DND-41 (cell line): ENCODE results near the gene RORB.

Experiments
- ATAC-seq: fragments of 200-7000 bp; cut with Tn5 transposase; 3 replicates; pipeline ENCODE4 v1.9.1; 2021; ENCODE audit warnings: low read depth; ENCODE audit not compliant: insufficient read depth
- DNase-seq: peaks from one replicate; pipeline ENCODE4 v3.0.0-alpha.2; 2020
- H2AFZ ChIP-seq: 2 replicates; pipeline ENCODE4 v1.6.0; 2012; ENCODE audit warnings: low read depth, low read length
- H3K27ac ChIP-seq: 2 replicates; pipeline ENCODE4 v1.5.1; 2012; ENCODE audit warnings: low read length, inconsistent platforms
- H3K27me3 ChIP-seq: fragments of 200-600 bp; sonication (generic); 2 replicates; pipeline ENCODE4 v1.6.0; 2012; ENCODE audit warnings: low read length, mild to moderate bottlenecking, inconsistent platforms; ENCODE audit not compliant: insufficient read depth, poor library complexity
- H3K36me3 ChIP-seq: 2 replicates; pipeline ENCODE4 v1.5.1; 2012; ENCODE audit warnings: low read length, inconsistent platforms; ENCODE audit not compliant: insufficient read depth
- H3K4me1 ChIP-seq: 2 replicates; pipeline ENCODE4 v1.5.1; 2012; ENCODE audit warnings: mild to moderate bottlenecking, low read length; ENCODE audit not compliant: insufficient read depth
- H3K4me2 ChIP-seq: 2 replicates; pipeline ENCODE4 v1.6.0; 2012; ENCODE audit warnings: mild to moderate bottlenecking, moderate library complexity, low read length, inconsistent platforms; ENCODE audit not compliant: insufficient read depth
- H3K4me3 ChIP-seq, 2 experiments: fragments of 200-600 bp in 1 of 2; shearing (Covaris generic) in 1 of 2; 2 replicates each; pipeline ENCODE4 v1.5.1; 2012 to 2016; ENCODE audit warnings: inconsistent platforms in 2 of 2, low read length in 2 of 2, mild to moderate bottlenecking in 2 of 2, low read depth in 1 of 2, moderate library complexity in 1 of 2
- H3K79me2 ChIP-seq: 2 replicates; pipeline ENCODE4 v1.6.0; 2012; ENCODE audit warnings: low read length, inconsistent platforms; ENCODE audit not compliant: insufficient read depth
- H3K9ac ChIP-seq: 2 replicates; pipeline ENCODE4 v1.6.0; 2012; ENCODE audit warnings: low read depth, mild to moderate bottlenecking, inconsistent platforms, low read length, moderate library complexity
- H3K9me3 ChIP-seq: 2 replicates; pipeline ENCODE4 v1.5.1; 2012; ENCODE audit warnings: low read length, moderate library complexity, mild to moderate bottlenecking, inconsistent platforms; ENCODE audit not compliant: insufficient read depth, severe bottlenecking
- H4K20me1 ChIP-seq: 2 replicates; pipeline ENCODE4 v1.6.0; 2012; ENCODE audit warnings: low read length; ENCODE audit not compliant: insufficient read depth
- CTCF ChIP-seq: IDR thresholded peaks from 2 replicates; pipeline ENCODE4 v1.5.1; 2012; ENCODE audit warnings: borderline replicate concordance, low read length, moderate library complexity, mild to moderate bottlenecking; ENCODE audit not compliant: poor library complexity, severe bottlenecking; ENCODE audit errors: extremely low read depth
- EZH2 ChIP-seq: IDR thresholded peaks from 3 replicates; pipeline ENCODE4 v1.6.1; 2012; ENCODE audit warnings: borderline replicate concordance, low read depth, mild to moderate bottlenecking, moderate library complexity, low read length, inconsistent platforms; ENCODE audit not compliant: severe bottlenecking

The RORB gene

GRCh38 chr9:74555565-74555964 lies 58.4 kb downstream of the RORB start:
- H3K36me3 ChIP-seq = peaks cover 24% of the 10 kb centered on the region
- TF ChIP-seq EZH2 (no peak), CTCF (no peak)

GRCh38 chr9:74556685-74557084 lies 59.5 kb downstream of the RORB start:
- Histone ChIP-seq H3K79me2 (peaks cover 98% of the 10 kb centered on the region), H3K4me2 (no peak overlapping the region), H3K27ac (no peak overlapping the region), H3K4me1 (no peaks in the 10 kb centered on the region), H3K4me3 (no peak overlapping the region), H3K27me3 (no peaks in the 10 kb centered on the region), H3K9ac (no peak overlapping the region), H4K20me1 (peaks cover 33% of the 10 kb centered on the region), H3K9me3 (no peaks in the 10 kb centered on the region), H3K36me3 (peaks cover 21% of the 10 kb centered on the region), H2AFZ (no peak overlapping the region)
- TF ChIP-seq CTCF = no peak
- no peak for TF ChIP-seq EZH2
- ATAC-seq (no peak), DNase-seq (no peak)

More at GRCh38 chr9:74555565-74555964, 58.4 kb downstream of the RORB start:
- no peak overlapping the region for H3K9ac ChIP-seq
- no peaks in the 10 kb centered on the region for H3K9me3 ChIP-seq
- peaks cover 32% of the 10 kb centered on the region for H4K20me1 ChIP-seq
- no peak overlapping the region for H3K4me2 ChIP-seq
- H3K4me3 ChIP-seq = no peak overlapping the region
- no peaks in the 10 kb centered on the region for H3K27me3 ChIP-seq
- ATAC-seq = no peak
- H2AFZ ChIP-seq = no peak overlapping the region
- H3K79me2 ChIP-seq = peaks cover 97% of the 10 kb centered on the region
- no peak overlapping the region for H3K27ac ChIP-seq
- DNase-seq = no peak
- no peaks in the 10 kb centered on the region for H3K4me1 ChIP-seq

GRCh38 chr9:74557571-74557970 lies 60.4 kb downstream of the RORB start:
- H2AFZ ChIP-seq = no peak overlapping the region
- no peak for DNase-seq
- no peak overlapping the region for H3K9ac ChIP-seq
- no peak overlapping the region for H3K4me2 ChIP-seq
- H3K9me3 ChIP-seq = no peaks in the 10 kb centered on the region
- no peaks in the 10 kb centered on the region for H3K27me3 ChIP-seq
- H3K27ac ChIP-seq = no peak overlapping the region
- ATAC-seq = no peak
- no peak for TF ChIP-seq CTCF
- no peak for TF ChIP-seq EZH2
- no peaks in the 10 kb centered on the region for H3K4me1 ChIP-seq
- H3K36me3 ChIP-seq = peaks cover 17% of the 10 kb centered on the region
- H3K4me3 ChIP-seq = no peak overlapping the region
- H3K79me2 ChIP-seq = peaks cover 98% of the 10 kb centered on the region
- H4K20me1 ChIP-seq = peaks cover 30% of the 10 kb centered on the region

- Histone ChIP-seq H3K27ac (no peak overlapping the region), H4K20me1 (peaks cover 18% of the 10 kb centered on the region), H2AFZ (no peak overlapping the region), H3K9ac (no peak overlapping the region), H3K4me3 (no peak overlapping the region), H3K4me2 (no peak overlapping the region), H3K36me3 (peaks cover 10% of the 10 kb centered on the region), H3K9me3 (no peaks in the 10 kb centered on the region), H3K4me1 (no peaks in the 10 kb centered on the region), H3K27me3 (no peaks in the 10 kb centered on the region), H3K79me2 (peaks cover 98% of the 10 kb centered on the region)
- DNase-seq (no peak), ATAC-seq (no peak)
- TF ChIP-seq EZH2 = no peak
- TF ChIP-seq CTCF = no peak
Observed at GRCh38 chr9:74562611-74563010, 65.5 kb downstream of the RORB start.
